Measurements from ENCODE around the gene FBXO28.

DNA sequence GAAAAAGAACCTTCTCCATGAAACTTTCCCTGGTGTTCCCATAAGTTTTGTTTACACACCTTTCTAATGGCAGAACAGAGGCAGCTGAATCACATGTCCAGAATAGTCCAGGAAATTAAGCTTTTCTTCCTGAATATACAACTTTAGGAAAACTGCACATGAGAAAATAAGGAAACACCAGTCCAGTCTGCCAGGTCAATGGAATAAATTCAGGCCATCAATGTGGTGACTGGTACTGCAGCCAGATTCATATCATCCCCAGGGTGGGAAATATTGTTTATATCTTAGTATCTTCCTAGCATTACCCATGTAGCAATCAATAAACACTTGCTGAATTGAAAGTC is 6.7 kb upstream of the FBXO28 start:
- TF ChIP-seq CTCF (IDR thresholded peaks at IDR 0.05), result no peak
- TF ChIP-seq TCF7L2 (IDR thresholded peaks at IDR 0.05; ENCODE audit: low read depth, low read length), result no peak
- no peak for TF ChIP-seq POLR2AphosphoS5 (IDR thresholded peaks at IDR 0.05; ENCODE audit: low read depth, low read length)
- TF ChIP-seq SIN3A (IDR thresholded peaks at IDR 0.05; ENCODE audit: borderline replicate concordance, insufficient read depth, low read depth, low read length), result no peak
- TF ChIP-seq, protein P1, sequence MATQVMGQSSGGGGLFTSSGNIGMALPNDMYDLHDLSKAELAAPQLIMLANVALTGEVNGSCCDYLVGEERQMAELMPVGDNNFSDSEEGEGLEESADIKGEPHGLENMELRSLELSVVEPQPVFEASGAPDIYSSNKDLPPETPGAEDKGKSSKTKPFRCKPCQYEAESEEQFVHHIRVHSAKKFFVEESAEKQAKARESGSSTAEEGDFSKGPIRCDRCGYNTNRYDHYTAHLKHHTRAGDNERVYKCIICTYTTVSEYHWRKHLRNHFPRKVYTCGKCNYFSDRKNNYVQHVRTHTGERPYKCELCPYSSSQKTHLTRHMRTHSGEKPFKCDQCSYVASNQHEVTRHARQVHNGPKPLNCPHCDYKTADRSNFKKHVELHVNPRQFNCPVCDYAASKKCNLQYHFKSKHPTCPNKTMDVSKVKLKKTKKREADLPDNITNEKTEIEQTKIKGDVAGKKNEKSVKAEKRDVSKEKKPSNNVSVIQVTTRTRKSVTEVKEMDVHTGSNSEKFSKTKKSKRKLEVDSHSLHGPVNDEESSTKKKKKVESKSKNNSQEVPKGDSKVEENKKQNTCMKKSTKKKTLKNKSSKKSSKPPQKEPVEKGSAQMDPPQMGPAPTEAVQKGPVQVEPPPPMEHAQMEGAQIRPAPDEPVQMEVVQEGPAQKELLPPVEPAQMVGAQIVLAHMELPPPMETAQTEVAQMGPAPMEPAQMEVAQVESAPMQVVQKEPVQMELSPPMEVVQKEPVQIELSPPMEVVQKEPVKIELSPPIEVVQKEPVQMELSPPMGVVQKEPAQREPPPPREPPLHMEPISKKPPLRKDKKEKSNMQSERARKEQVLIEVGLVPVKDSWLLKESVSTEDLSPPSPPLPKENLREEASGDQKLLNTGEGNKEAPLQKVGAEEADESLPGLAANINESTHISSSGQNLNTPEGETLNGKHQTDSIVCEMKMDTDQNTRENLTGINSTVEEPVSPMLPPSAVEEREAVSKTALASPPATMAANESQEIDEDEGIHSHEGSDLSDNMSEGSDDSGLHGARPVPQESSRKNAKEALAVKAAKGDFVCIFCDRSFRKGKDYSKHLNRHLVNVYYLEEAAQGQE (IDR thresholded peaks at IDR 0.05; ENCODE audit: insufficient read depth in 1 of 2, low read depth in 2 of 2, low read length in 1 of 2), result no peak

All from Panc1 (cell line).